H1 (cell line): ENCODE results near the gene TSHZ2. TPM values are rescaled to one million over a fixed set of nuclear protein-coding genes. Genes with fewer than 3 reads are reported as not detected.

Experiments
- CHD7 ChIP-seq: fragments of 300-600 bp; sonication (generic); IDR thresholded peaks from 2 replicates; pipeline ENCODE4 v1.7.1; 2012; ENCODE audit warnings: low read length, moderate library complexity, mild to moderate bottlenecking, inconsistent platforms; ENCODE audit not compliant: insufficient replicate concordance
- RAD21 ChIP-seq, 2 experiments: IDR thresholded peaks in 1 of 2; conservative IDR thresholded peaks in 1 of 2; 2 replicates each; pipeline ENCODE4 v1.6.1; 2011; ENCODE audit warnings: low read depth in 2 of 2, low read length in 2 of 2, improper control_type of control experiment in 1 of 2, inconsistent platforms in 1 of 2, mild to moderate bottlenecking in 1 of 2, moderate library complexity in 1 of 2
- polyA plus RNA-seq, 7 experiments: library from polyadenylated mRNA; depleted of rRNA in 3 of 7; stranded (reverse) in 5 of 7; unstranded in 2 of 7; fragments of >200 nt in 5 of 7; fragments of 200-250 nt in 2 of 7; gene quantifications; 1 replicate in 5 of 7; 2 replicates in 1 of 7; 4 replicates in 1 of 7; pipeline versions ENCODE4 v1.2.1 to v1.2.3, GENCODE V29; 2011 to 2013; ENCODE audit warnings: missing spikeins in 2 of 7, mixed read lengths in 2 of 7
- total RNA-seq: library from RNA; stranded (reverse); fragmentation: NEBNext Ultra II Directional; extraction: Animal tissue kit (Norgen Biotek cat#: 25700); gene quantifications from 2 replicates; pipeline ENCODE4 v1.2.1, GENCODE V29; 2021

TSHZ2 gene
- total and polyA plus RNA-seq, 2 of the 8 experiments (the other 6 are each of a cell fraction or from before 2014, with no cell fraction given): 0.14 to 0.30 TPM

GRCh38 chr20:53423587-53424146 lies 451.5 kb downstream of the TSHZ2 start (continued):
- no peak for TF ChIP-seq CHD7
- TF ChIP-seq RAD21 (IDR thresholded peaks at IDR 0.05 in 1 of 2, conservative IDR thresholded peaks at IDR 0.05 in 1 of 2; ENCODE audit: low read depth in 2 of 2, low read length in 2 of 2): peak in 1 of 2 experiments; percentile 18; a peak in 1 of 4 replicates
